NCI-H510A treated with DMSO at 0.1 percent for 48 hours (cell line): ENCODE measurements around the gene RPS6KA5.
"Not testable (repeated sequence)": the region's sequence is repeated elsewhere in the genome, so short reads cannot be mapped to it uniquely, and the experiment has no call there.

Experiments used
- DNase-seq: peaks from one replicate; lab custom pipeline; 2025; lab: John Stamatoyannopoulos, UW

The RPS6KA5 gene

GRCh38 chr14:90867501-90867900 is 192.9 kb downstream of the RPS6KA5 start:
- no peak for DNase-seq

GRCh38 chr14:90866833-90867232 is 193.6 kb downstream of the RPS6KA5 start:
- no peak for DNase-seq

DNA sequence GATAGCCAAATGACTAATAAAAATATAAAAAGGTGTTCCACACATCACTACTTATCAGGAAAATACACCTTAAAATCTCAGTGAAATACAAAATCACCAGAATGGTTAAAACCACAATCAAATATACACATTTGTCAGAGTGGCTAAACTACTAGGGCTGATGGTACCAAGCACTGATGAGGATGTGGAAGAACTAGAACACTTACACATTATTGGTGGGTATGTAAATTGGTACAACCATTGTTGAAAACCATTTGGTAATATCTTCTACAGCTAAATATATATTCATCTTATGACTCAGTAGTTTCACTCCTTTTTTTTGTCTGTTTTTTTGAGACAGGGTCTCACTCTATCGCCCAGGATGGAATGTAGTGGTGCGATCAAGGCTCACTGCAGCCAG is 195.7 kb downstream of the RPS6KA5 start:
- no peak for DNase-seq

DNA sequence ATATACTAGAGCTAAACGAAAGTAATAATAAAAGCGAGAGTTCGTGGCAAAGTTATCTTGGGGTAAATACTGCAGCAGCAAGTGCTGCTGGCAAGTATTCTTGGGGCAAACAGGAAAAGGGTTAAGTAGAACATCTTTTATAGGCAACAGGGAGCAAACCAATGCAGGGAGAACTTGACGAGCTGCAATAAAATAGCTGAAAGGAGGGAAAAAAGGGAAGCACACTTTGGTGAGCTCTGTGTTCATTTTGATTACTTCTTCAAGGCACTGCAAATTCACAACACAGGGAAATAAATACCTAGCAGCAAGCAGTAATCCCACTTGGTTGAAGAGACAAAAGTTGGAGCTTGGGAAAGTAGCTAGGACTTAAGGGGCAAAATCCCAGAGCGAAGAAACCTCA is 201.9 kb downstream of the RPS6KA5 start:
- no peak for DNase-seq

DNA sequence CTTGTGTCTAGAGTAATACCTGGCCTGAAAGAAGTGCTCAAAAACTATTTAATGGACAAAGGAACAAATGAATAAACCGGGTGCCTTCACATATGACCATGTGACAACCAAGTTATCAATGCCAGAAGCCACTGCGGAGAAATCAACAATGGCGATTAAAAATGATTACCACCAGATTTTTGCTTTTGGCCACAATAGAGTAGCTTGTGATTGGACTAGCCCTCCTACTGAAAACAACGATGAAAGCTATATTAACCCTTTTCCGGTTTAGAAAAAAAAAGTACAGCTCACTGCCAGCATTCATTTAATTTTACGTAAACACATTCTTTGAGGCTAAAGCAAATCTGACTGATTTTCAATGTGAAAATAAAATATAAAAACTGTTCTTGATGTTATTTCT is 202.6 kb downstream of the RPS6KA5 start:
- no peak for DNase-seq

GRCh38 chr14:90856115-90856514 is 204.3 kb downstream of the RPS6KA5 start:
- not testable (repeated sequence) for DNase-seq

DNA sequence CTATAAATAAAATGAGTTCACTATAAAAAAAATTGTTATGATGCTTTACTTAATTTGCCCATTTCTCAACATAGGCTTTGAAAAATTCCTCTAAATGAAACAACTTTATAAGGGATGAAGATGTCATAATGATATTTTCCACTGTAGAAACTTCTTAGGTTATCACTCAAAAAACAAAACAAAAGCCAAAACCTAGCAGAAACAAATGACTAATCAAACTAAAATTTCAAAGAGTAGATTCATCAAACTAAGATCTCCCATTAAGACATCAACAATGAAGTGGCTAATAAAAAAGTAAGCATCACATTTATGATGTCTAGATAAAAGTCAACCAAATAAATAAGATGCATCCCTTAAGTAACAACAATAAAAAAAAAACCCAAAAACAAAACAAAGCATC is 207.3 kb downstream of the RPS6KA5 start:
- no peak for DNase-seq

DNA sequence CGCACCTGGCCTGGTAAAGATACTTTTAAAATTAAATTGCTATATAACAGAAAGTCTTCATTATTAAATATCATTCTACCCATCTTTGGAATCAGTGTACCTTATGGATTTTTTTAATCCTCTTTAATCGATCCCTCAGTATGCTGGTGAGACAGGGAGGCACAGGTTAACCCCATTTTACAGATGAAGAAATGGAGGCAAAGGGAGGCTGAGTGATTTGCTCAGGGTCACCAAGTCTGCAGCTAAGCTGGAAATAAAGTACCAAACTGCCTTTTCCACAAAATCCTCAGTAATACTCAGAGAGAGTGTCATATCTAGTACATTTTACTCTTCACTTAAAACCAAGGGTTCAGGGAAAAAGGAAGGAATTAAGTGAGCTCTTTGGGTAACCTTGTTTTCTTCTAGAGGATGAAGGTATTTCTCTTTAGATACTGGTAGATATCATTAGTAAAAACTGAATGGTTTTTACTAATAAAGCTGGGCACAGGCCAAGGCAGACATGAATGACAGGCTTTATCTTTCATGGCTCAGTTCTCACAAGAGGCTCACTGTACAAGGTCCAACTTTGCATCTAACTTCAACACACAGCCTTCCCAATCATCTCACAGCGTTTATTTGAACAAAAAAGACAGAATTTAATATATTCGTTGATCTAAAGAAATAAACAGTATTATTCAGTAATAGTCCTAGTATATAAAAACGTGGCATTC is 209.0 kb downstream of the RPS6KA5 start:
- no peak for DNase-seq

GRCh38 chr14:90850487-90850886 is 210.0 kb downstream of the RPS6KA5 start:
- DNase-seq = no peak

DNA sequence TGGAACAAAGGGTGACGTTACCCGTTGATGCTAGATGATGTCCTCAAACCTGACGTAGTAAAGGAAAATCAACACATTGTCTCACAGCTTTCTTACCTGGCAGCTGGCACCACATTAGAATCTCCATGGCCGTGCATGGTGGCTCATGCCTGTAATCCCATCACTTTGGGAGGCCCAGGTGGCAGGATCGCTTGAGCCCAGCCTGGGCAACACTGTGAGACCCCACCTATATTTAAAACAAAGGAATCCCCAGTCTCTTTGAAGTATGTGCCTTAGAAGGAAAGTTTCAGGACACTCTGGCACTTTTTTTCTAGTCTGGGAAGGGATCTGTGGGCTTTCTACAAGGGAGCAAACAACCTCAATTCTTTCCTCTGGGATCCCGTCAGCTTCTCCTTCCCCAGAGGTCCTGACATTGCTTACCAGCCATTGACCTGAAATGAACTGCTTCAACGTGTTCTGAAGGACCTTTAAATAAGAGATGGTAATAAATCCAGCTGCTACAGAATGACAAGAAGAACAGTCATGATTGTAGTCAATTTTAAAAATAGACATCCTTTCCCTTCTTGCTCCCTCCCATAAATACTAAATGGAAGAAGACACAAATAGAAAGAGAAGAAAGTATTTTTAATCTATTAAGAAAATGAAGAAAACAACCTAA is 210.5 kb downstream of the RPS6KA5 start:
- DNase-seq = no peak

- DNase-seq = no peak
These were observed 211.3 kb downstream of the RPS6KA5 start for GRCh38 chr14:90848944-90849731.

DNA sequence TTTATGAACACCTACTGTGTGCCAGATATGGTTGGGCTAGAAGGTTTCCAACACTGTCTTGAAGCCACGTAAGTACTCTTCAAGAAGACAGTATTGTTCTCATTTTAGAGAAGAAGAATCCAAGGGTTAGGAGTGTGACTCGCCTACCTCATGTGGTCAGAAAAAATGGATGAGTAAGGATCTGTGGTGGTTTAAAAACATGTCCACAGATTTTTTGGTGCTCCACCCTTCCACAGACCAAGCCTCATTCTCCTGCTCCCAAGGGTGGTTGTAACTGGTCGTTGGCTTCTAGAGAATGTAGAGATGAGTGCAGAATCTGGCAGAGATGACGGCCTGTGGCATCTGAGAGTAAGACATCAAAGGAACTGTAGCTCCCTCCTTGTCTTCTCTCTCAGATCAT is 213.9 kb downstream of the RPS6KA5 start:
- DNase-seq = no peak

GRCh38 chr14:90844321-90844720 is 216.1 kb downstream of the RPS6KA5 start:
- DNase-seq = no peak

GRCh38 chr14:90842726-90843125 is 217.7 kb downstream of the RPS6KA5 start:
- no peak for DNase-seq

GRCh38 chr14:90840667-90841066 is 219.8 kb downstream of the RPS6KA5 start:
- not testable (repeated sequence) for DNase-seq

DNA sequence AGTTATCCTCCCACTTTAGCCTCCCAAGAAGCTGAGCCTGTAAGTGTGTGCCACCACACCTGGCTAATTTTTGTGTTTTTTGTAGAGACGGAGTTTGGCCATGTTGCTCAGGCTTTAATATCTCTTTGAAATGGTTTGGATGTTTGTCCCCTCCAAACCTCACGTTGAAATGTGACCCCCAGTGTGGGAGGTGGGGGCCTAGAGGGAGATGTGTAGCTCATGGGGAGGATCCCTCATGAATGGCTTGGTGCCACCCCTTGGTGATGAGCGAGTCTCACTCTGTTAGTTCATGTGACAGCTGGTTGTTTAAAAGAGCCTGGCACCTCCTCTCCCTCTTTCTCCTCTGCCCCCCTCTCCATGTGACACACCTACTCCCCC is 220.6 kb downstream of the RPS6KA5 start:
- no peak for DNase-seq

DNA sequence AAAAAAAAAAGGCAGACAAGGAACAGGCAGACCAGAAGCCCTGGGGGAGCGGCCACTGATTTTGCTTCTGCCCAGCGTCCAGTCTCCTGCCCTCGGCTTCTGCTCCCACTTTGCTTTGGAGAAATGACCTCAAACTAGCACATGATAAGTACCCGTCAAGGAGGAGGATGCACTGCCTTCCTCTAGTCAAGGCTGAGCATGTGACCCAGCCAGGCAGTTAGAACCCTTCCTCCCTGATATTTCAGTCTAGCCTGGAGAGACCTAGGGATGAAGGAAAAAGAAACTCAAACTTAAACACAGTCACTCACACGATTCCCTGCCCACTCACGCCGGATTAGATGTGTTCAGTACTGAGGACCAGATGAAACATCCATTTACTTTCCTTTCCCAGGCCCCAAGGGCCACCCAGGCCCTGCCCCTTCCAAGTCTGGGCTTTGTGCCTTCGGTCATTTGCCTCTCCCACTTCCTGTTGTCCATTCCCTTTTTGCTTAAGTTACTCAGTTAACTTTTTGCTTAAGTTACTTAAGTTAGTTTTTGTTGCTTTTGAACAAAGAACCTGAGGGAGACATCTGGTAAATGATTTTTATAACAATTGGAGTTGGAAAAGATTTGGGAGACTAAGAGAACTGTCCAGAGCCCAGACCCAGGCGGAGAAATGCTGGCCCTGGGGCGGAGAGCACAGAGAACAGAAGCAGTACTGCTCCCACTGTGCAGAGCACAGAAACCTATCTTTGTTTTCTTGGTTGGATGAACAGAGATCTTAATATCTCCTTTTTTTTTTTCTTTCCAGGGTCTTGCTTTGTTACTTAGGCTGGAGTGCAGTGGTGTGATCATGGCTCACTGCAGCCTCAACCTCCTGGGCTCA is 221.2 kb downstream of the RPS6KA5 start:
- no peak for DNase-seq

- DNase-seq = not testable (repeated sequence)
These were observed 221.9 kb downstream of the RPS6KA5 start for GRCh38 chr14:90838531-90838930.

GRCh38 chr14:90837355-90837754 is 223.1 kb downstream of the RPS6KA5 start:
- no peak for DNase-seq

GRCh38 chr14:90836692-90837063 is 223.8 kb downstream of the RPS6KA5 start:
- no peak for DNase-seq

DNA sequence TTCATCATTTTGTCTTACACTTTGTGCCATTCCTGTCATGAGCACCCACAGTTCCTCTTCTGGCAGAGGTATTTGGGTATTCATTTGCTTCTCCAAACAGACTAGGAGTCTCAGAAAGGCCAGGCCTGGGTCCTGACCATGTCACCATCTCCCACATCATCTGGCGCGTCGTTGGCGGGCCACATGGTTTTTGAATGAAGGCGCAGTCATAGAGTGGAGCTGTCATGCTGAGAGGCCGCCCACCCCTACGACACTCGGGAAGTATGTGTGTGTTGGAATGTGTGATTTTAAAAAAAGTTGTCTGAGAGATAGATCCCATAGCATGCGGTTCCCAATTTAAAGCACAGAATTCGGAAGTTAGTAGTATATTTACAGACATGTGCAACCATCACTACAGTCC is 228.6 kb downstream of the RPS6KA5 start:
- no peak for DNase-seq
